Thyroid gland (tissue), 4 donors: ENCODE data around the gene TLR1. TPM values are rescaled to one million over a fixed set of nuclear protein-coding genes. Genes with fewer than 3 reads are reported as not detected.
"Not testable (repeated sequence)": the region's sequence is repeated elsewhere in the genome, so short reads cannot be mapped to it uniquely, and the experiment has no call there.

Experiments used
- DNase-seq, 2 donors: peaks; one replicate each; pipeline ENCODE4 v3.0.0-alpha.2; 2019
- H3K27ac ChIP-seq, 3 donors: fragments of 200-600 bp; sonication (generic); 1 replicate in 2 of 3; 2 replicates in 1 of 3; pipeline ENCODE4 v1.5.1; 2016 to 2019; ENCODE audit warnings: mild to moderate bottlenecking in 1 of 3, moderate library complexity in 1 of 3
- H3K27me3 ChIP-seq: fragments of 200-600 bp; sonication (generic); one replicate; pipeline ENCODE4 v1.5.1; 2019
- H3K36me3 ChIP-seq, 2 donors: fragments of 200-600 bp; sonication (generic); one replicate each; pipeline ENCODE4 v1.5.1; 2016 to 2019
- H3K4me1 ChIP-seq, 2 donors: fragments of 200-600 bp; sonication (generic); one replicate each; pipeline ENCODE4 v1.5.1; 2017 to 2019
- H3K4me3 ChIP-seq, 3 donors: fragments of 200-600 bp; sonication (generic); replicated peaks in 1 of 3; 1 replicate in 2 of 3; 2 replicates in 1 of 3; pipeline ENCODE4 v1.5.1; 2016; ENCODE audit warnings: mild to moderate bottlenecking in 1 of 3
- H3K9me3 ChIP-seq: fragments of 200-600 bp; sonication (generic); one replicate; pipeline ENCODE4 v1.5.1; 2017
- CTCF ChIP-seq, 6 experiments: fragments of 200-600 bp in 3 of 6; fragments of 450-650 bp in 3 of 6; sonication (generic) in 3 of 6; IDR thresholded peaks; one replicate each; pipeline ENCODE4 v1.5.1; 2016 to 2019; ENCODE audit warnings: antibody characterized with exemption in 6 of 6, mild to moderate bottlenecking in 2 of 6, inconsistent platforms in 1 of 6, moderate library complexity in 1 of 6
- POLR2A ChIP-seq, 2 donors: fragments of 450-650 bp; IDR thresholded peaks; one replicate each; pipeline ENCODE4 v1.6.1; 2017; ENCODE audit warnings: antibody characterized with exemption in 2 of 2, mild to moderate bottlenecking in 2 of 2, moderate library complexity in 1 of 2
- WGBS, 2 donors: methylation state at CpG; one replicate each; pipeline ENCODE4 v1.1.5; 2017; 5-methylcytosine and 5-hydroxymethylcytosine counted together
- intact Hi-C: fragments of 100-400 bp; cut with DNase I; formaldehyde crosslinking; loops from one replicate; pipeline ENCODE4 v1.15.1; 2023
- total RNA-seq, 4 donors: library from RNA; depleted of rRNA; stranded (reverse); fragments of >200 nt; gene quantifications; one replicate each; pipeline ENCODE4 v1.2.3, GENCODE V29; 2016

The TLR1 gene
- total RNA-seq, 4 donors from 2014 or later, result 4.0 to 12.8 (median 7.5) TPM

DNA sequence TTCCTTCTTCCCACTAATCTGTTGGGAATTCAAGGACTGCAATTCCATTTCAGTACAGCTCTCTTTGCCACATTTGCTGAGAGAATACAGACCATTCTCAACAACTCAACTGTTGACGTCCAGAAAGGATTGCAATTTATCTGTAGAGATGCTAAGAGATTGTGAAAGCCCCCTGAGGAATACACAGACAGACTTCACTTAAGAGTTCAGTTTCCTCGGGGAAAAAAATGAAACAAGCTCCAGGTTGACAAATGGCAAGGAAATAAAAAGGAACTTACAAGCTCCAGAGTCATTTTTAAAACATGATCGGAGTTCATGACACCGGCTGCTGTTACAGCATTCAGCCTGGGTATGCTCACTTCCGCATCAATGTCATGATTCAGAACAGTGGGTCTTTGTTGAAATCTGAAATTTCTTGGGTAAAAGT is 35.6 kb downstream of the TLR1 start:
- Histone ChIP-seq H3K27ac (no peak overlapping the region), H3K9me3 (no peaks in the 10 kb centered on the region), H3K4me3 (no peak overlapping the region), H3K36me3 (no peaks in the 10 kb centered on the region), H3K27me3 (no peaks in the 10 kb centered on the region), H3K4me1 (no peaks in the 10 kb centered on the region)
- 62 to 71% methylated on average over 5 of the region's 5 CpGs for WGBS, 2 donors
- TF ChIP-seq CTCF (IDR thresholded peaks at IDR 0.05), result no peak
- no peak for TF ChIP-seq POLR2A (IDR thresholded peaks at IDR 0.05)
- no peak for DNase-seq
- intact Hi-C loops, result no loop called here

DNA sequence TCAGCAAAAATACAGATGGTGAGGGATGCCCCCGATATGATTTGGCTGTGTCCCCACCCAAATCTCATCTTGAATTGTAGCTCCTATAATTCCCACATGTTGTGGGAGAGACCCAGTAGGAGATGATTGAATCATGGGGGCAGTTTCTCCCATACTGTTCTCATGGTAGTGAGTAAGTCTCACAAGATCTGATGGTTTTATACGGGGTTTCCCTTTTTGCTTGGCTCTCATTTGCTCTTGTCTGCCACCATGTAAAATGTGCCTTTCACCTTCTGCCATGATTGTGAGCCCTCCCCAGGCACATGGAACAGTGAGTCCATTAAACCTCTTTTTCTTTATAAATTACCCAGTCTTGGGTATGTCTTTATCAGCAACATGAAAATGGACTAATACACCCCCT is 37.7 kb downstream of the TLR1 start:
- H3K27ac ChIP-seq, H3K4me3 ChIP-seq, H3K36me3 ChIP-seq, intact Hi-C loops, H3K9me3 ChIP-seq, H3K27me3 ChIP-seq, H3K4me1 ChIP-seq, DNase-seq: not testable (repeated sequence)
- 93 to 96% methylated on average over 2 of the region's 2 CpGs for WGBS, 2 donors

- no peak overlapping the region for H3K27ac ChIP-seq
- H3K4me3 ChIP-seq, result no peak overlapping the region
- intact Hi-C loops, result no loop called here
- DNase-seq, result no peak
- no peaks in the 10 kb centered on the region for H3K27me3 ChIP-seq
- no peaks in the 10 kb centered on the region for H3K36me3 ChIP-seq
- WGBS, 2 donors, result 94 to 96% methylated on average over 3 of the region's 3 CpGs
- H3K4me1 ChIP-seq, result no peaks in the 10 kb centered on the region
- no peaks in the 10 kb centered on the region for H3K9me3 ChIP-seq
- TF ChIP-seq POLR2A (IDR thresholded peaks at IDR 0.05) (no peak), CTCF (IDR thresholded peaks at IDR 0.05) (no peak)
These were observed 39.2 kb downstream of the TLR1 start for GRCh38 chr4:38765382-38765781.

DNA sequence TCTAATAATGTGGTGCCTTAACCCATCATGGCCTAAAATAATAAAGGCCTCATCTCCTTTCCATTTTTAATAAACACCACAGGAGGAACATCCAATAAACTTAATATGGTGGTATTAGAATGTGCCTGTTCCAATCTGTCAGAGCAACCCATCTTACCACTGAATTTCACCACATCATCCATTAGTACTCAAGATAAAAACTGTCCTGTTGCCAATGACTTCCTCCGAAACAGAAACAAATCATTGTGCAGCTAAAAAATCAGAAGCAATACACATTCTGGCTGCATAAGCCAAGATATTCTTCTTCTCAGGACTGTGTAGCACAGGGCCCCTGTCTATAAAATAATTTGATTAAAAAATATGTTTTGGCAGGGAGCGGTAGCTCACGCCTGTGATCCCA is 40.3 kb downstream of the TLR1 start:
- Histone ChIP-seq H3K27ac (no peak overlapping the region), H3K4me1 (no peaks in the 10 kb centered on the region), H3K27me3 (no peaks in the 10 kb centered on the region), H3K36me3 (no peaks in the 10 kb centered on the region), H3K9me3 (no peaks in the 10 kb centered on the region), H3K4me3 (no peak overlapping the region)
- DNase-seq, result no peak
- WGBS, 2 donors, result 78 to 93% methylated on average over 3 of the region's 3 CpGs
- intact Hi-C loops, result loop anchor here (5.0 kb wide), 1 partner anchor 93 kb away; the partner anchor contains the start of gene TLR6
- TF ChIP-seq POLR2A (IDR thresholded peaks at IDR 0.05) (no peak), CTCF (IDR thresholded peaks at IDR 0.05) (no peak)

GRCh38 chr4:38762560-38762959 is 42.0 kb downstream of the TLR1 start:
- no peak overlapping the region for H3K4me3 ChIP-seq
- no peak for TF ChIP-seq CTCF (IDR thresholded peaks at IDR 0.05)
- no peak for TF ChIP-seq POLR2A (IDR thresholded peaks at IDR 0.05)
- no peak overlapping the region for H3K27ac ChIP-seq
- no peaks in the 10 kb centered on the region for H3K4me1 ChIP-seq
- no peaks in the 10 kb centered on the region for H3K27me3 ChIP-seq
- no peak for DNase-seq
- intact Hi-C loops, result loop anchor here (5.0 kb wide), 1 partner anchor 95 kb away; the partner anchor contains the start of gene TLR6
- no peaks in the 10 kb centered on the region for H3K9me3 ChIP-seq
- H3K36me3 ChIP-seq, result no peaks in the 10 kb centered on the region
- 83 to 88% methylated on average over 14 of the region's 14 CpGs for WGBS, 2 donors

- Histone ChIP-seq H3K27ac (no peak overlapping the region), H3K36me3 (no peaks in the 10 kb centered on the region), H3K4me1 (no peaks in the 10 kb centered on the region), H3K27me3 (no peaks in the 10 kb centered on the region), H3K4me3 (no peak overlapping the region), H3K9me3 (no peaks in the 10 kb centered on the region)
- DNase-seq, result no peak
- intact Hi-C loops, result loop anchor here (5.0 kb wide), 1 partner anchor 98 kb away; the partner anchor contains the start of gene TLR6
- 48 to 58% methylated on average over 1 of the region's 1 CpG for WGBS, 2 donors
- no peak for TF ChIP-seq CTCF (IDR thresholded peaks at IDR 0.05)
- TF ChIP-seq POLR2A (IDR thresholded peaks at IDR 0.05), result no peak
These were observed 44.8 kb downstream of the TLR1 start for GRCh38 chr4:38759790-38760122.
